ENCODE data around the gene ESPN.

DNA sequence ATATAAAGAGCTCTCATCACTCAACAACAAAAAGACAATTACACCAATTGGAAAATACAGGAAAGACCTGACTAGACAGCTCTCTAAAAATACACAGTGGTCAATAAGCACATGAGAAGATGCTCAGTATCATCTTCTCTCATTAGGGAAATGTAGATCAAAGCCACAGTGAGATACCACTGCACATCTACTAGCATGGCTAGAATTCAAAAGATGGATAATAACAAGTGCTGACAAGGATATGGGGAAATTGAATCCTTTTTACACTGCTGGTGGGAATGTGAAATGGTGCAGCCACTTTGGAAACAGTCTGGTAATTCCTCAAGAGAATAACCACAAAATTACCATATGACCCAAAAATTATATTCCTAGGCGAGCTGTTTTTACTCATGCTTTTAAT is 40.4 kb upstream of the ESPN start:
- TF ChIP-seq, protein P1, sequence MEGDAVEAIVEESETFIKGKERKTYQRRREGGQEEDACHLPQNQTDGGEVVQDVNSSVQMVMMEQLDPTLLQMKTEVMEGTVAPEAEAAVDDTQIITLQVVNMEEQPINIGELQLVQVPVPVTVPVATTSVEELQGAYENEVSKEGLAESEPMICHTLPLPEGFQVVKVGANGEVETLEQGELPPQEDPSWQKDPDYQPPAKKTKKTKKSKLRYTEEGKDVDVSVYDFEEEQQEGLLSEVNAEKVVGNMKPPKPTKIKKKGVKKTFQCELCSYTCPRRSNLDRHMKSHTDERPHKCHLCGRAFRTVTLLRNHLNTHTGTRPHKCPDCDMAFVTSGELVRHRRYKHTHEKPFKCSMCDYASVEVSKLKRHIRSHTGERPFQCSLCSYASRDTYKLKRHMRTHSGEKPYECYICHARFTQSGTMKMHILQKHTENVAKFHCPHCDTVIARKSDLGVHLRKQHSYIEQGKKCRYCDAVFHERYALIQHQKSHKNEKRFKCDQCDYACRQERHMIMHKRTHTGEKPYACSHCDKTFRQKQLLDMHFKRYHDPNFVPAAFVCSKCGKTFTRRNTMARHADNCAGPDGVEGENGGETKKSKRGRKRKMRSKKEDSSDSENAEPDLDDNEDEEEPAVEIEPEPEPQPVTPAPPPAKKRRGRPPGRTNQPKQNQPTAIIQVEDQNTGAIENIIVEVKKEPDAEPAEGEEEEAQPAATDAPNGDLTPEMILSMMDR (IDR thresholded peaks at IDR 0.05), result no peak
- TF ChIP-seq POLR2AphosphoS5 (IDR thresholded peaks at IDR 0.05; ENCODE audit: low read depth, low read length) (no peak), SIN3A (IDR thresholded peaks at IDR 0.05; ENCODE audit: borderline replicate concordance, insufficient read depth, low read depth, low read length) (no peak), TCF7L2 (IDR thresholded peaks at IDR 0.05; ENCODE audit: low read depth, low read length) (no peak)
- TF ChIP-seq, protein P2, sequence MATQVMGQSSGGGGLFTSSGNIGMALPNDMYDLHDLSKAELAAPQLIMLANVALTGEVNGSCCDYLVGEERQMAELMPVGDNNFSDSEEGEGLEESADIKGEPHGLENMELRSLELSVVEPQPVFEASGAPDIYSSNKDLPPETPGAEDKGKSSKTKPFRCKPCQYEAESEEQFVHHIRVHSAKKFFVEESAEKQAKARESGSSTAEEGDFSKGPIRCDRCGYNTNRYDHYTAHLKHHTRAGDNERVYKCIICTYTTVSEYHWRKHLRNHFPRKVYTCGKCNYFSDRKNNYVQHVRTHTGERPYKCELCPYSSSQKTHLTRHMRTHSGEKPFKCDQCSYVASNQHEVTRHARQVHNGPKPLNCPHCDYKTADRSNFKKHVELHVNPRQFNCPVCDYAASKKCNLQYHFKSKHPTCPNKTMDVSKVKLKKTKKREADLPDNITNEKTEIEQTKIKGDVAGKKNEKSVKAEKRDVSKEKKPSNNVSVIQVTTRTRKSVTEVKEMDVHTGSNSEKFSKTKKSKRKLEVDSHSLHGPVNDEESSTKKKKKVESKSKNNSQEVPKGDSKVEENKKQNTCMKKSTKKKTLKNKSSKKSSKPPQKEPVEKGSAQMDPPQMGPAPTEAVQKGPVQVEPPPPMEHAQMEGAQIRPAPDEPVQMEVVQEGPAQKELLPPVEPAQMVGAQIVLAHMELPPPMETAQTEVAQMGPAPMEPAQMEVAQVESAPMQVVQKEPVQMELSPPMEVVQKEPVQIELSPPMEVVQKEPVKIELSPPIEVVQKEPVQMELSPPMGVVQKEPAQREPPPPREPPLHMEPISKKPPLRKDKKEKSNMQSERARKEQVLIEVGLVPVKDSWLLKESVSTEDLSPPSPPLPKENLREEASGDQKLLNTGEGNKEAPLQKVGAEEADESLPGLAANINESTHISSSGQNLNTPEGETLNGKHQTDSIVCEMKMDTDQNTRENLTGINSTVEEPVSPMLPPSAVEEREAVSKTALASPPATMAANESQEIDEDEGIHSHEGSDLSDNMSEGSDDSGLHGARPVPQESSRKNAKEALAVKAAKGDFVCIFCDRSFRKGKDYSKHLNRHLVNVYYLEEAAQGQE (IDR thresholded peaks at IDR 0.05; ENCODE audit: insufficient read depth in 1 of 2, low read depth in 2 of 2, low read length in 1 of 2), result no peak

Measured in Panc1 (cell line).